Activated CD4-positive, alpha-beta T cell treated with anti-CD3 and anti-CD28 coated beads for 24 hours (primary cell): Measurements from ENCODE around the gene LPIN3.

Source experiments
- DNase-seq, 2 donors: peaks; one replicate each; pipeline ENCODE4 v3.0.0-alpha.2; 2020; ENCODE audit warnings: low read depth in 2 of 2

Gene LPIN3

DNA sequence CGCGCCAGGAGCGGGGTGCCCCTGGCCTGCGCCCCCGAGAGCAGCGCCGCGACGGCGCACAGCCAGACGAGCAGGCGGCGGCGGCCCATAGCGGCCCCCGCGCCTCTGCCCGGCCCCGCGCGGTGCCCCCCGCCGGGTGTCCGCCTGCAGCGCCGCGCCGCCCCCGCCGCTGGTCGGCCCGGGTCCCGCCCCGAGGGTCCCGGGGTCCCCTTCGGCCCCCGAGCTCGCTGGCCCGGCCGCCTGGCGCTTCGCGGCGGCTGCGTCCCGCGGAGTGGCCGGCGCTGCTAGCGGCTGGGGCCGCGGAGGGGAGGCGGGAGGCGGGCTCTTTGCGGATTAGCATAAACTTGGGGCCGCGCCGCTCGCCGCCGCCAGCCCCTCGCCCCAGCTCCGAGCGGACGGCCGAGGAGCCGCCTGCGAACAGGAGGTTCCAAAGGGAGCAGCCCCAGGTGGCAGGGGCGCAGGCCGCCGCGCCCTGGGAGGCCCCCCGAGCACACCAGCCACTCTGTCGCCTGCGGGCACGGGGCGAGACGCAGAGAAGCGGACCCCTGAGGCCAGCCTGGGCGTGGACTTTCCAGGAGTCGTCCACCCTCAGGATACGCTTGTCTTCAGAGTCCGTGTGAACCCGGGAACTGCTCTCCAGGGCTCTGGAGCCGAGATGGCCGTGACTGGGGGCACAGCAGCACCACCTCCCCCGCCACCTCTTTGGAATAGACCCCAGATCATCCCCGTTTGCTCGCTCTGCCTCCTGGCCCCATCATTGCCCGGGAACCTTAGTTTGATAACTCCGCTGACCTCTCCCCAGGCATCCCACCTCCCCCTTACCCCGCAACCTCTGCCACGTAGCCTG is 26.1 kb downstream of the LPIN3 start, which contains the start of gene EMILIN3:
Gene EMILIN3, minus strand, starts transcription at position 273 of the 847 bp plus-strand sequence. Its CDS starts 184 bp downstream, at position 89.
- no peak for DNase-seq

- DNase-seq = no peak
Measured at GRCh38 chr20:41367393-41367695, 26.7 kb downstream of the LPIN3 start.

GRCh38 chr20:41367956-41368355 is 27.3 kb downstream of the LPIN3 start:
- no peak for DNase-seq

DNA sequence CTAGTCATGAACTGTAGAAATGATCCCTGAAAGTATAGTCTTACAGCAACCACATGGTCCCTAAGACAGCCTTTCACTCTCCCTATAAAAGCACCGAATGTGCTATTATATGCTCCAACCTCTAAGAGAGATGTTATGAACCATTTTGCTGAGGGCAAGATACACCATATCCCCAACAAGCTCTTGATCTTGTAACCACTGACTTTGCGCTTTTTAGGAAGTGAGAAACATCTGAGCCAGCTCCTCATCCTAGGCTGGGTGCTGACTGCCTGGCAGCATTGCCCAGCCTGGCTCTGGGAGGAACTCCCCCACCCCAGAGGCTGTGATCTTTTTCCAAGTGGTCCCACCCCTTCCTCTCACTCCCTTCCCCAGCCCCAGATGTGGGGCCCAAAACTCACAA is 29.1 kb downstream of the LPIN3 start:
- no peak for DNase-seq

DNA sequence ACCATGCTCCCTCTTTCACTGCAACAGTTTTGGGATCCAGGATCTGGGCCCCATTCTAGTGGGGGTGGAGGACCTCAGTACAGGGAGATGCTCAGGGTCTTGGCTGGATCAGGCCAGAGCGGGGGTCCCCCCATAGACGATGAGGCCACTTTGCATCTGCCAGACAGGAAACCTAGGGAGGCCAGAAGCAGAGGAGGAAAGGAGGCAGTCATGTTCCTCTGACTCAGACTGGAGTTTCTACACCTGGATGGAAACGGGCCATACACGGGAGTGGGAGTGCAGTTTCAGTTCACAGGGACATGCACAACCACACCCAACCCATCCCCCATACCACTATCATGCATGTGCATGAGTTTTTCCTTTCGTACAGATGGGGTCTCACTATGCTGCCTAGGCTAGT is 29.6 kb downstream of the LPIN3 start:
- DNase-seq = no peak

GRCh38 chr20:41371371-41371770 is 30.8 kb downstream of the LPIN3 start:
- DNase-seq = no peak

DNA sequence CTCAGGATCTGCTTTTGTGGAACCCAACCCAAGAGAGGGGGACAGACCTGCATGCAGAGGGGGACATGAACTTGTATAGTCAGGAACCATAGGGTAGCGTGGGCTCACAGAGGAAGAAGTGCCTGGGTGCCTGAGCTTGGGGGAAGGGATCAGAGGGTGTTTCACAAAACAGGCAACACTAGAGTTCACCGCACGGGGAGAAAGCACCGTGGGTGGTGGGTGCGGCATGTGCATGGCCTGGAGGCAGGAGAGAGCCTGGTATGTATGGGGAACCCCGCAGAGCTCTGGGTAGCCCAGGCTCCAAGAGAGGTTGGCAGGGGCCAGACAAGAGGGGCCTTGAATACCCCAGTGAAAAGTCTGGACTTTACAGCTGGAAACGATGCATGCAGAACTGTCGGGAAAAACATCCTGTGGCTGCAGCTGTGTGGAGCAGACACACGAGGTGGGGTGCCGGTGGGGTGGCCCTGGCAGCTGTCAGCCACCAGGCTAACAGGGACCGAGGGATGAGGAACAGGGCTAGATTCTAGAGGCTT is 32.7 kb downstream of the LPIN3 start:
- DNase-seq = no peak

- DNase-seq = no peak
Measured at GRCh38 chr20:41373931-41374920, 33.6 kb downstream of the LPIN3 start.

GRCh38 chr20:41375846-41376245 is 35.2 kb downstream of the LPIN3 start:
- no peak for DNase-seq

DNA sequence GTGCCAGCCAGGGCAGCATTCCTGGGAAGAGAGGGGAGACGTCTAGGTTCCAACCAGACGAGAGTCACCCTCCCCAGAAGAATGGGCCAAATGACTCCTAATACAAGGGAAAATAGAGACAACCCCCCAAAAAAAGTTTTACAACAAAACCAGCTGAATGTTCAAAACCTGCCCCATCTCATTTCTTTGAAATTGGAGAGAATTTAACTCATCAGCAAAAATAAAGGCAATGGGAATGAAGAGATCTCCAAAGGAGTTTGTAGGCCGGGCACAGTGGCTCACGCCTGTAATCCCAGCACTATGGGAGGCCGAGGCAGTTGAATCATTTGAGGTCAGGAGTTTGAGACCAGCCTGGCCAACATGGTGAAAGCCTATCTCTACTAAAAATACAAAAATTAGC is 35.7 kb downstream of the LPIN3 start:
- DNase-seq = no peak

GRCh38 chr20:41377275-41377674 is 36.7 kb downstream of the LPIN3 start:
- DNase-seq = no peak

GRCh38 chr20:41379551-41379950 is 38.9 kb downstream of the LPIN3 start:
- no peak for DNase-seq

GRCh38 chr20:41380551-41381193 is 40.1 kb downstream of the LPIN3 start:
- no peak for DNase-seq

- no peak for DNase-seq
Measured at GRCh38 chr20:41382791-41383305, 42.2 kb downstream of the LPIN3 start.

GRCh38 chr20:41386502-41387427 is 46.1 kb downstream of the LPIN3 start:
- DNase-seq = no peak

GRCh38 chr20:41387444-41387851 is 46.8 kb downstream of the LPIN3 start:
- no peak for DNase-seq

GRCh38 chr20:41390889-41391288 is 50.3 kb downstream of the LPIN3 start:
- DNase-seq = no peak

GRCh38 chr20:41391587-41392001 is 51.0 kb downstream of the LPIN3 start:
- DNase-seq = no peak

GRCh38 chr20:41392295-41392694 is 51.7 kb downstream of the LPIN3 start:
- no peak for DNase-seq

DNA sequence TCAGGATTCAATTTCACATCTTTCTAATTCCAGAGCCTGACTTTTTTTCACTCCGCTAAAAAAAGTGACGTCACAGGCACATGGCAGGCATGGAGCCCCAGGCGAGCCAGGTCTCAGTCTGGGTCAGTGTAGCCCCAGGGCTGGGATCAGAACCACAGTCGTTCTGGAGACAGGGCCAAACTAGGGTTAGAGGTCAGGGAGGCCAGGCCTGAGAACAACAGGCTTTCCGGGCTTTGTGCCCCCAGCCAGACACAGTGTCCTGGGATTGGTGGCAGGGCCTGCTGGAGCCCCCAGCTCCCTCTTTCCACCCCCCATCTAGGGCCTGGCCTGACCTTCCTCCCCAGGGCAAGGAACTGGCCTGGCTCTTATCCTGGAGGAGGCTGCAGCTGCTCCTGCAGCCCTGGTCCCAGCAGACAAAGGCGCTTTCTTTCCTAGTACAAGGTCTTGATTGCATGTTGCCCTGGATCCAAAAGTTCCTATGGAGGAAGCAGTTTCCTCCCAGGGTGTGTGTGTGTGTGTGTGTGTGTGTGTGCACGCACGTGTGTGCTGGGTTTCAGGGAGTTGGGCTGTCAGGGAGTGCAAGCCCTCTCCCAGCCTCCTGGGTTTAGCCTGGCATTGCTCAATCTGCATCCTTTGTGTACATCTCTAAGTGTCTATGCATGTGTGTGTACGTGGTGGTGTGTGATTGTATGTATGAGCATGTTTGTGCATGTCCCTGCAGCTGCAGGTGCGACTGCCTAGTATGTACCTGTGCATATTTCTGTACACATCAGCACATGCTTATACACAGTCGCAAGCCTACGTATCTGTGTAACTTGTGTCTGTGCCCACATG is 52.5 kb downstream of the LPIN3 start:
- DNase-seq = no peak
